PC-3 (cell line): ENCODE results near the gene PNLIP.

Experiments used
- CTCF ChIP-seq: fragments of 300-600 bp; sonication (generic); conservative IDR thresholded peaks from 2 replicates; pipeline ENCODE4 v1.5.1; 2017; ENCODE audit warnings: antibody characterized with exemption, low read depth, mild to moderate bottlenecking, low read length
- EZH2 ChIP-seq: fragments of 300-600 bp; sonication (generic); IDR thresholded peaks from one replicate; pipeline ENCODE4 v1.6.1; 2017; ENCODE audit warnings: antibody characterized with exemption, mild to moderate bottlenecking, low read length; ENCODE audit not compliant: unreplicated experiment

- TF ChIP-seq EZH2, result no peak
- no peak for TF ChIP-seq CTCF
These were observed 19.8 kb downstream of the PNLIP start for GRCh38 chr10:116565534-116565933.
